ENCODE data around the gene DYRK1A. TPM values are rescaled to one million over a fixed set of nuclear protein-coding genes. Genes with fewer than 3 reads are reported as not detected.

DYRK1A gene
- total and polyA plus RNA-seq, 2 of the 13 experiments (the other 11 are each of a cell fraction or from before 2014, with no cell fraction given), result 24.6 to 34.2 TPM

DNA sequence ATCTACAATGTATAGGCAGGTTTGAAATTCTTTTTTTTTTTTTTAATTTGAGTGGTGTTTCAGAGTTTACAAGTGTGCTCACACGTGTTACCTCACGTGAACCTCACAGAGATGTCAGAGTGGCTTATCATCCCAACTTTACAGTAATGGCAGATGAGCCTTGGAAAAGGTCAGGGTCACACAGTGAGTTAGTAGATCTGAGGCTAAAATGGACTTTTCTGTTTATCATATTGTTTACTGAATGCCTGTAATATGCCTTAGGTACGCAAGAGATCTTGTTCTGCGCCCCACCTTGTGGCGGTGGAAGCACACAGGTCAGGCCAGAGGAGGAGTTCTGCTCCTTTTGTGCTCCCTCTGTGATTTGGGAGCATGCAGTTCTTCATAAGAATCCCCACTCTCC, 80.0 kb downstream of the DYRK1A start (continued):
- TF ChIP-seq SNAPC2 (CRISPR knock-in tag; IDR thresholded peaks at IDR 0.05), result no peak
- peak; percentile 20; the same call in 1 of the 2 replicates for TF ChIP-seq HOXA3 (CRISPR knock-in tag; IDR thresholded peaks at IDR 0.05)
- TF ChIP-seq KLF15 (CRISPR knock-in tag; IDR thresholded peaks at IDR 0.05; ENCODE audit: borderline replicate concordance), result no peak
- TF ChIP-seq RBAK (CRISPR knock-in tag; IDR thresholded peaks at IDR 0.05), result no peak
- TF ChIP-seq ZNF879 (CRISPR knock-in tag; IDR thresholded peaks at IDR 0.05), result no peak
- TF ChIP-seq, protein P1, sequence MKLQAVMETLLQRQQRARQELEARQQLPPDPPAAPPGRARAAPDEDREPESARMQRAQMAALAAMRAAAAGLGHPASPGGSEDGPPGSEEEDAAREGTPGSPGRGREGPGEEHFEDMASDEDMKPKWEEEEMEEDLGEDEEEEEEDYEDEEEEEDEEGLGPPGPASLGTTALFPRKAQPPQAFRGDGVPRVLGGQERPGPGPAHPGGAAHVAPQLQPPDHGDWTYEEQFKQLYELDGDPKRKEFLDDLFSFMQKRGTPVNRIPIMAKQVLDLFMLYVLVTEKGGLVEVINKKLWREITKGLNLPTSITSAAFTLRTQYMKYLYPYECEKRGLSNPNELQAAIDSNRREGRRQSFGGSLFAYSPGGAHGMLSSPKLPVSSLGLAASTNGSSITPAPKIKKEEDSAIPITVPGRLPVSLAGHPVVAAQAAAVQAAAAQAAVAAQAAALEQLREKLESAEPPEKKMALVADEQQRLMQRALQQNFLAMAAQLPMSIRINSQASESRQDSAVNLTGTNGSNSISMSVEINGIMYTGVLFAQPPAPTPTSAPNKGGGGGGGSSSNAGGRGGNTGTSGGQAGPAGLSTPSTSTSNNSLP (IDR thresholded peaks at IDR 0.05; ENCODE audit: low read depth, low read length), result 0 out of 2 replicates have a peak, but pooled peaks have one; percentile 17
- 0 out of 2 replicates have a peak, but pooled peaks have one; percentile 28 for TF ChIP-seq GFI1 (CRISPR knock-in tag; IDR thresholded peaks at IDR 0.05; ENCODE audit: borderline replicate concordance)
- TF ChIP-seq SOX13 (IDR thresholded peaks at IDR 0.05), result no peak
- TF ChIP-seq SOX13 (CRISPR knock-in tag; conservative IDR thresholded peaks at IDR 0.05 in 1 of 2, IDR thresholded peaks at IDR 0.05 in 1 of 2), result peak in 1 of 2 experiments; percentile 17; a peak in 1 of 4 replicates
- TF ChIP-seq NR2C2 (CRISPR knock-in tag; IDR thresholded peaks at IDR 0.05; ENCODE audit: borderline replicate concordance), result peak; percentile 23; the same call in 1 of the 2 replicates
- peak; percentile 40; the same call in 1 of the 2 replicates for TF ChIP-seq HDAC2 (CRISPR knock-in tag; IDR thresholded peaks at IDR 0.05)
- TF ChIP-seq SOX6 (IDR thresholded peaks at IDR 0.05), result no peak
- TF ChIP-seq SOX6 (CRISPR knock-in tag; IDR thresholded peaks at IDR 0.05), result peak; percentile 41; the same call in 1 of the 2 replicates
- no peak for TF ChIP-seq TEAD3 (CRISPR knock-in tag; optimal IDR thresholded peaks at IDR 0.05; ENCODE audit: borderline replicate concordance)
- TF ChIP-seq ZNF281 (CRISPR knock-in tag; IDR thresholded peaks at IDR 0.05; ENCODE audit: borderline replicate concordance), result no peak
- peak; percentile 19; the same call in 1 of the 2 replicates for TF ChIP-seq TBX3 (IDR thresholded peaks at IDR 0.05; ENCODE audit: borderline replicate concordance)
- no peak for TF ChIP-seq ELF3 (CRISPR knock-in tag; IDR thresholded peaks at IDR 0.05)
- TF ChIP-seq HNF4A (CRISPR knock-in tag; IDR thresholded peaks at IDR 0.05), result 0 out of 2 replicates have a peak, but pooled peaks have one; percentile 9
- TF ChIP-seq CBFB (CRISPR knock-in tag; IDR thresholded peaks at IDR 0.05), result no peak
- peak; percentile 33; the same call in 1 of the 2 replicates for TF ChIP-seq TCF7 (IDR thresholded peaks at IDR 0.05; ENCODE audit: low read depth)
- no peak for TF ChIP-seq ZBTB14 (CRISPR knock-in tag; IDR thresholded peaks at IDR 0.05)
- no peak for TF ChIP-seq ZNF432 (CRISPR knock-in tag; IDR thresholded peaks at IDR 0.05; ENCODE audit: borderline replicate concordance)
- TF ChIP-seq KDM4B (CRISPR knock-in tag; IDR thresholded peaks at IDR 0.05), result no peak
